ENCODE measurements around the gene FLAD1. TPM values are rescaled to one million over a fixed set of nuclear protein-coding genes. Genes with fewer than 3 reads are reported as not detected.

FLAD1 gene
- total and polyA plus RNA-seq, 2 of the 4 experiments (the other 2 are of a cell fraction) = 26.3 to 37.3 TPM

DNA sequence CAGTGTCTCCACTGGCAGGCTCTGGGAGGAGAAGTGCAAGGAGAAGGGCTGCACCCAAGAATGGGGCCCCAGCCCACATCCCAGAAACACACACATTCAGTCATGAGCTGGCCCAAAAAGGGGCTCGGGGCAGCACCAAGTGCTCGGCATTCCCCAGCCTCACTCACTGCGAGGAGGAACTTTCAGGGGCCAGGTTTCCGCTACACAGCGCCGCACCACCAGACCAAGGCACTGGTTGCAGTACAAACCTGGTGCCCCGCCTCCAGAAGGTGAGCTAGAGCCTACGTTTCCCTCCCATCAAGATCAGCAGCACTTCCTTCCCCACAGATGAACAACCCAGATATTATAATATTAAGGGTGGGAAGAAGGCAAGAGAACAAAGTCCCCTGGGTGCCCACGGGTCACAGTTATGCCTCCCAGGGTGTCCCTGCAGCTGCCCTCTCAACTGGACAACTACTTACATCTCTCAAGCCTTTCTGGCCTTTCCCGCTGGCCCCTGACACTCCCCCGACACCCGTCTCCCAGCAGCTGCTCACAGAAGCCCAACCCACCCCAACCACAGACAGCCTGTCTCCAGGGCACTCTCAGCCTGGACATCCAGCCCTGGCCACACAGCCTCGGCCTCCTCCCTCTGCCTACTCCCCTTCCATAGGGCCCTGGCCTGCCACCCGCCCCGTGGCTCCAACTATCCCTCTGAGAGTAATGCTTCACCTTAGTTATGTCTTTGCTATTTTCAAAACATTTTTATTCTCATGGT, 31.1 kb upstream of the FLAD1 start:
- intact Hi-C loops (cut with micrococcal nuclease) = no loop called here
- Histone ChIP-seq H2AK5ac (ENCODE audit: low read depth, low read length) (no peak overlapping the region), H3K18ac (ENCODE audit: low read depth, low read length) (no peak overlapping the region), H4K8ac (ENCODE audit: low read depth in 2 of 2, low read length in 2 of 2) (no peak overlapping the region), H2BK15ac (ENCODE audit: low read depth, low read length) (no peak overlapping the region), H3K27ac (ENCODE audit: insufficient read depth, low read length) (no peak overlapping the region), H2AK9ac (replicated peaks; ENCODE audit: low read depth, low read length, poor library complexity) (no peak overlapping the region), H3K9me3 (ENCODE audit: control insufficient read depth, insufficient read depth, low read length) (no peaks in the 10 kb centered on the region), H3K4me2 (ENCODE audit: low read depth, low read length) (no peak overlapping the region), H4K5ac (ENCODE audit: low read depth, low read length) (no peak overlapping the region), H4K91ac (ENCODE audit: insufficient read depth, low read depth, low read length) (no peak overlapping the region), H3K9ac (ENCODE audit: low read depth, low read length) (no peak overlapping the region), H3K9me1 (ENCODE audit: insufficient read depth, low read length) (peaks cover 9% of the 10 kb centered on the region), H3K4ac (ENCODE audit: low read depth, low read length) (no peak overlapping the region), H3K4me3 (ENCODE audit: insufficient read depth, low read depth, low read length) (no peak overlapping the region), H3K4me1 (ENCODE audit: control insufficient read depth, insufficient read depth, low read length) (peaks cover 11% of the 10 kb centered on the region), H2AFZ (replicated peaks; ENCODE audit: low read length, poor library complexity) (peak overlapping the region; percentile 57), H2BK20ac (ENCODE audit: low read depth, low read length) (no peak overlapping the region), H3K27me3 (ENCODE audit: control insufficient read depth, insufficient read depth, low read length) (no peaks in the 10 kb centered on the region), H3K36me3 (ENCODE audit: control insufficient read depth, insufficient read depth, low read length) (peaks cover 24% of the 10 kb centered on the region), H2BK120ac (ENCODE audit: low read depth, low read length) (no peak overlapping the region), H3K56ac (ENCODE audit: extremely low read depth, insufficient read depth, low read length) (no peak overlapping the region), H2BK5ac (ENCODE audit: low read depth, low read length, poor library complexity, severe bottlenecking) (no peak overlapping the region), H3K14ac (replicated peaks; ENCODE audit: low read depth, low read length) (no peak overlapping the region), H3K79me1 (ENCODE audit: low read depth in 1 of 2, low read length in 2 of 2) (peaks cover 4 to 34% of the 10 kb centered on the region in 2 experiments; a peak in 3 of 4 replicates), H4K20me1 (ENCODE audit: insufficient read depth, low read length) (peaks cover 14% of the 10 kb centered on the region), H3K23ac (ENCODE audit: low read depth, low read length) (no peak overlapping the region)
- ATAC-seq (ENCODE audit: low read depth) = no peak
- no TSS peak for BruUV-seq (replicated peaks)
- POLR2A ChIA-PET (ENCODE audit: unreplicated experiment) = no interaction called here
- no peak for DNase-seq
- 66% methylated on average over 2 of the region's 15 CpGs; no CpG with 5 or more reads in 1 of the 2 experiments for WGBS, 2 experiments (ENCODE audit: extremely low coverage in 2 of 2, insufficient read length in 1 of 2)
- dilution Hi-C loops (cut with HindIII; ENCODE audit: low sequenced_read_pairs, unreplicated experiment) = no loop called here
- CTCF ChIA-PET = no interaction called here
- TF ChIP-seq NFE2L2 (IDR thresholded peaks at IDR 0.05; ENCODE audit: low read depth, low read length) (no peak), MXI1 (IDR thresholded peaks at IDR 0.05; ENCODE audit: borderline replicate concordance, low read depth, low read length) (no peak), FOS (IDR thresholded peaks at IDR 0.05; ENCODE audit: low read depth, low read length) (no peak), RFX5 (IDR thresholded peaks at IDR 0.05; ENCODE audit: low read depth, low read length) (no peak), POLR2A (IDR thresholded peaks at IDR 0.05; ENCODE audit: low read depth, low read length) (no peak), RAD21 (IDR thresholded peaks at IDR 0.05; ENCODE audit: low read length) (no peak), RCOR1 (IDR thresholded peaks at IDR 0.05; ENCODE audit: insufficient replicate concordance, low read length) (no peak), SMC3 (IDR thresholded peaks at IDR 0.05; ENCODE audit: low read depth, low read length) (no peak), CEBPB (IDR thresholded peaks at IDR 0.05; ENCODE audit: low read depth, low read length) (no peak), MAZ (IDR thresholded peaks at IDR 0.05; ENCODE audit: borderline replicate concordance, low read depth, low read length) (no peak), BHLHE40 (IDR thresholded peaks at IDR 0.05; ENCODE audit: low read depth, low read length) (no peak), CHD1 (IDR thresholded peaks at IDR 0.05; ENCODE audit: low read depth, low read length) (no peak), MAFK (IDR thresholded peaks at IDR 0.05; ENCODE audit: low read depth, low read length) (no peak)
- TF ChIP-seq, protein P1, sequence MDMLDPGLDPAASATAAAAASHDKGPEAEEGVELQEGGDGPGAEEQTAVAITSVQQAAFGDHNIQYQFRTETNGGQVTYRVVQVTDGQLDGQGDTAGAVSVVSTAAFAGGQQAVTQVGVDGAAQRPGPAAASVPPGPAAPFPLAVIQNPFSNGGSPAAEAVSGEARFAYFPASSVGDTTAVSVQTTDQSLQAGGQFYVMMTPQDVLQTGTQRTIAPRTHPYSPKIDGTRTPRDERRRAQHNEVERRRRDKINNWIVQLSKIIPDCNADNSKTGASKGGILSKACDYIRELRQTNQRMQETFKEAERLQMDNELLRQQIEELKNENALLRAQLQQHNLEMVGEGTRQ (IDR thresholded peaks at IDR 0.05; ENCODE audit: low read depth, low read length) = no peak
- TF ChIP-seq, protein P2, sequence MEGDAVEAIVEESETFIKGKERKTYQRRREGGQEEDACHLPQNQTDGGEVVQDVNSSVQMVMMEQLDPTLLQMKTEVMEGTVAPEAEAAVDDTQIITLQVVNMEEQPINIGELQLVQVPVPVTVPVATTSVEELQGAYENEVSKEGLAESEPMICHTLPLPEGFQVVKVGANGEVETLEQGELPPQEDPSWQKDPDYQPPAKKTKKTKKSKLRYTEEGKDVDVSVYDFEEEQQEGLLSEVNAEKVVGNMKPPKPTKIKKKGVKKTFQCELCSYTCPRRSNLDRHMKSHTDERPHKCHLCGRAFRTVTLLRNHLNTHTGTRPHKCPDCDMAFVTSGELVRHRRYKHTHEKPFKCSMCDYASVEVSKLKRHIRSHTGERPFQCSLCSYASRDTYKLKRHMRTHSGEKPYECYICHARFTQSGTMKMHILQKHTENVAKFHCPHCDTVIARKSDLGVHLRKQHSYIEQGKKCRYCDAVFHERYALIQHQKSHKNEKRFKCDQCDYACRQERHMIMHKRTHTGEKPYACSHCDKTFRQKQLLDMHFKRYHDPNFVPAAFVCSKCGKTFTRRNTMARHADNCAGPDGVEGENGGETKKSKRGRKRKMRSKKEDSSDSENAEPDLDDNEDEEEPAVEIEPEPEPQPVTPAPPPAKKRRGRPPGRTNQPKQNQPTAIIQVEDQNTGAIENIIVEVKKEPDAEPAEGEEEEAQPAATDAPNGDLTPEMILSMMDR (conservative IDR thresholded peaks at IDR 0.05; ENCODE audit: low read depth, low read length) = no peak
- TF ChIP-seq, protein P3, sequence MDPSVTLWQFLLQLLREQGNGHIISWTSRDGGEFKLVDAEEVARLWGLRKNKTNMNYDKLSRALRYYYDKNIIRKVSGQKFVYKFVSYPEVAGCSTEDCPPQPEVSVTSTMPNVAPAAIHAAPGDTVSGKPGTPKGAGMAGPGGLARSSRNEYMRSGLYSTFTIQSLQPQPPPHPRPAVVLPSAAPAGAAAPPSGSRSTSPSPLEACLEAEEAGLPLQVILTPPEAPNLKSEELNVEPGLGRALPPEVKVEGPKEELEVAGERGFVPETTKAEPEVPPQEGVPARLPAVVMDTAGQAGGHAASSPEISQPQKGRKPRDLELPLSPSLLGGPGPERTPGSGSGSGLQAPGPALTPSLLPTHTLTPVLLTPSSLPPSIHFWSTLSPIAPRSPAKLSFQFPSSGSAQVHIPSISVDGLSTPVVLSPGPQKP (IDR thresholded peaks at IDR 0.05; ENCODE audit: borderline replicate concordance, low read depth, low read length) = no peak
- in situ Hi-C loops (cut with MboI; ENCODE audit: low sequenced_read_pairs) = loop anchor here (10.0 kb wide), 1 partner anchor 103 kb away; the partner anchor contains the start of gene ADAM15
